Tibial nerve (tissue), 4 donors: ENCODE results near the gene PRKAG2. TPM values are rescaled to one million over a fixed set of nuclear protein-coding genes. Genes with fewer than 3 reads are reported as not detected.

ENCODE experiments used
- DNase-seq, 2 donors: peaks; one replicate each; pipeline ENCODE4 v3.0.0-alpha.2; 2019; ENCODE audit warnings: low spot score in 2 of 2
- H3K27ac ChIP-seq, 4 donors: fragments of 200-600 bp; sonication (generic) in 3 of 4; one replicate each; pipeline ENCODE4 v1.5.1; 2017 to 2019; ENCODE audit warnings: mild to moderate bottlenecking in 1 of 4
- H3K27me3 ChIP-seq, 2 donors: fragments of 200-600 bp; sonication (generic) in 1 of 2; one replicate each; pipeline versions ENCODE4 v1.5.1 to v1.6.0; 2017 to 2019
- H3K36me3 ChIP-seq, 3 donors: fragments of 200-600 bp; sonication (generic); one replicate each; pipeline ENCODE4 v1.5.1; 2018 to 2019
- H3K4me1 ChIP-seq, 4 donors: fragments of 200-600 bp; sonication (generic) in 3 of 4; one replicate each; pipeline ENCODE4 v1.5.1; 2017 to 2019
- H3K4me3 ChIP-seq, 4 donors: fragments of 200-600 bp; sonication (generic) in 3 of 4; one replicate each; pipeline ENCODE4 v1.5.1; 2017 to 2019; ENCODE audit warnings: mild to moderate bottlenecking in 1 of 4, moderate library complexity in 1 of 4
- H3K9me3 ChIP-seq, 4 donors: fragments of 200-600 bp; sonication (generic) in 3 of 4; one replicate each; pipeline ENCODE4 v1.5.1; 2017 to 2019
- CTCF ChIP-seq, 5 experiments: fragments of 200-600 bp in 3 of 5; fragments of 450-650 bp in 2 of 5; sonication (generic) in 3 of 5; IDR thresholded peaks; one replicate each; pipeline ENCODE4 v1.5.1; 2016 to 2019; ENCODE audit warnings: antibody characterized with exemption in 5 of 5, mild to moderate bottlenecking in 3 of 5, moderate library complexity in 2 of 5
- EP300 ChIP-seq, 2 donors: sonication (generic); formaldehyde crosslinking; IDR thresholded peaks; one replicate each; pipeline ENCODE4 v1.6.1; 2017; ENCODE audit warnings: antibody characterized with exemption in 2 of 2, mild to moderate bottlenecking in 1 of 2
- POLR2A ChIP-seq, 2 donors: fragments of 450-650 bp; IDR thresholded peaks; one replicate each; pipeline ENCODE4 v1.6.1; 2017; ENCODE audit warnings: antibody characterized with exemption in 2 of 2, mild to moderate bottlenecking in 2 of 2, moderate library complexity in 2 of 2
- WGBS, 2 donors: methylation state at CpG; one replicate each; pipeline ENCODE4 v1.1.5; 2018; 5-methylcytosine and 5-hydroxymethylcytosine counted together
- total RNA-seq, 4 donors: library from RNA; depleted of rRNA; stranded (reverse); fragments of >200 nt; gene quantifications; one replicate each; pipeline ENCODE4 v1.1.0, GENCODE V29; 2016

Gene PRKAG2
- total RNA-seq, 4 donors from 2014 or later = 24.5 to 82.6 (median 38.3) TPM

GRCh38 chr7:151696721-151697514 lies 180.0 kb downstream of the PRKAG2 start:
- no peak for DNase-seq
- peaks cover 0 to 19% (median 12%) of the 10 kb centered on the region in 4 donors for H3K4me1 ChIP-seq
- no peaks in the 10 kb centered on the region for H3K36me3 ChIP-seq
- H3K9me3 ChIP-seq = no peaks in the 10 kb centered on the region
- no peak for TF ChIP-seq POLR2A (IDR thresholded peaks at IDR 0.05)
- TF ChIP-seq CTCF (IDR thresholded peaks at IDR 0.05) = no peak
- no peak for TF ChIP-seq EP300 (IDR thresholded peaks at IDR 0.05)
- no peaks in the 10 kb centered on the region for H3K27me3 ChIP-seq
- 84 to 85% methylated on average over 15 to 18 of the region's 18 CpGs for WGBS, 2 donors
- H3K4me3 ChIP-seq = no peak overlapping the region
- peak overlapping the region in 2 of 4 donors; percentile 48 to 60 for H3K27ac ChIP-seq

GRCh38 chr7:151695951-151696541 lies 180.9 kb downstream of the PRKAG2 start:
- WGBS, 2 donors = 78 to 91% methylated on average over 20 to 24 of the region's 24 CpGs
- H3K36me3 ChIP-seq = no peaks in the 10 kb centered on the region
- H3K4me3 ChIP-seq = no peak overlapping the region
- TF ChIP-seq CTCF (IDR thresholded peaks at IDR 0.05) (no peak), POLR2A (IDR thresholded peaks at IDR 0.05) (no peak), EP300 (IDR thresholded peaks at IDR 0.05) (no peak)
- no peak for DNase-seq
- H3K9me3 ChIP-seq = no peaks in the 10 kb centered on the region
- H3K27me3 ChIP-seq = no peaks in the 10 kb centered on the region
- peak overlapping the region in 2 of 4 donors; percentile 48 to 60 for H3K27ac ChIP-seq
- H3K4me1 ChIP-seq = peaks cover 0 to 19% (median 12%) of the 10 kb centered on the region in 4 donors

GRCh38 chr7:151694828-151695580 lies 181.9 kb downstream of the PRKAG2 start:
- 40 to 54% methylated on average over 12 to 15 of the region's 15 CpGs for WGBS, 2 donors
- TF ChIP-seq POLR2A (IDR thresholded peaks at IDR 0.05) (no peak), EP300 (IDR thresholded peaks at IDR 0.05) (peak; percentile 36 to 72)
- Histone ChIP-seq H3K27ac (peak overlapping the region in 2 of 4 donors; percentile 48 to 60), H3K4me3 (no peak overlapping the region), H3K36me3 (no peaks in the 10 kb centered on the region), H3K4me1 (peaks cover 0 to 19% (median 12%) of the 10 kb centered on the region in 4 donors), H3K9me3 (no peaks in the 10 kb centered on the region), H3K27me3 (no peaks in the 10 kb centered on the region)
- no peak for DNase-seq

GRCh38 chr7:151694441-151694827 lies 182.5 kb downstream of the PRKAG2 start:
- H3K36me3 ChIP-seq = peaks cover 0 to 2% (median 0%) of the 10 kb centered on the region in 3 donors
- DNase-seq = no peak
- peak overlapping the region in 2 of 4 donors; percentile 48 to 60 for H3K27ac ChIP-seq
- H3K27me3 ChIP-seq = no peaks in the 10 kb centered on the region
- TF ChIP-seq EP300 (IDR thresholded peaks at IDR 0.05) (no peak), POLR2A (IDR thresholded peaks at IDR 0.05) (no peak), CTCF (IDR thresholded peaks at IDR 0.05) (no peak)
- H3K4me1 ChIP-seq = peaks cover 0 to 19% (median 12%) of the 10 kb centered on the region in 4 donors
- 87 to 88% methylated on average over 5 of the region's 5 CpGs for WGBS, 2 donors
- H3K4me3 ChIP-seq = no peak overlapping the region
- no peaks in the 10 kb centered on the region for H3K9me3 ChIP-seq

- H3K27ac ChIP-seq = no peak overlapping the region
- peaks cover 0 to 23% (median 12%) of the 10 kb centered on the region in 4 donors for H3K4me1 ChIP-seq
- no peak for DNase-seq
- TF ChIP-seq EP300 (IDR thresholded peaks at IDR 0.05) = no peak
- TF ChIP-seq POLR2A (IDR thresholded peaks at IDR 0.05) = no peak
- no peak for TF ChIP-seq CTCF (IDR thresholded peaks at IDR 0.05)
- H3K4me3 ChIP-seq = no peak overlapping the region
- no peaks in the 10 kb centered on the region for H3K27me3 ChIP-seq
- peaks cover 0 to 4% (median 0%) of the 10 kb centered on the region in 3 donors for H3K36me3 ChIP-seq
- H3K9me3 ChIP-seq = no peaks in the 10 kb centered on the region
- WGBS, 2 donors = 88% methylated on average over 11 of the region's 11 CpGs
These were observed 183.8 kb downstream of the PRKAG2 start for GRCh38 chr7:151693140-151693539.
